ENCODE data around the gene ARMS2.

ARMS2 gene, protein sequence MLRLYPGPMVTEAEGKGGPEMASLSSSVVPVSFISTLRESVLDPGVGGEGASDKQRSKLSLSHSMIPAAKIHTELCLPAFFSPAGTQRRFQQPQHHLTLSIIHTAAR

GRCh38 chr10:122454603-122455080 lies at the start of gene ARMS2:
Gene ARMS2 (plus strand): TSS chr10:122454653. CDS start chr10:122454728, 75 bp downstream.
- no peak for DNase-seq (ENCODE audit: low read depth in 3 of 3)

- peak in 2 of 3 experiments; percentile 17 to 29 for DNase-seq (ENCODE audit: low read depth in 3 of 3)
Measured at GRCh38 chr10:122407375-122408125, 46.9 kb upstream of the ARMS2 start.

GRCh38 chr10:122413327-122413726 lies 41.1 kb upstream of the ARMS2 start:
- DNase-seq (ENCODE audit: low read depth in 3 of 3) = no peak

- no peak for DNase-seq (ENCODE audit: low read depth in 3 of 3)
Measured at GRCh38 chr10:122417667-122418066, 36.8 kb upstream of the ARMS2 start.

GRCh38 chr10:122419016-122419415 lies 35.4 kb upstream of the ARMS2 start:
- DNase-seq (ENCODE audit: low read depth in 3 of 3) = no peak

DNA sequence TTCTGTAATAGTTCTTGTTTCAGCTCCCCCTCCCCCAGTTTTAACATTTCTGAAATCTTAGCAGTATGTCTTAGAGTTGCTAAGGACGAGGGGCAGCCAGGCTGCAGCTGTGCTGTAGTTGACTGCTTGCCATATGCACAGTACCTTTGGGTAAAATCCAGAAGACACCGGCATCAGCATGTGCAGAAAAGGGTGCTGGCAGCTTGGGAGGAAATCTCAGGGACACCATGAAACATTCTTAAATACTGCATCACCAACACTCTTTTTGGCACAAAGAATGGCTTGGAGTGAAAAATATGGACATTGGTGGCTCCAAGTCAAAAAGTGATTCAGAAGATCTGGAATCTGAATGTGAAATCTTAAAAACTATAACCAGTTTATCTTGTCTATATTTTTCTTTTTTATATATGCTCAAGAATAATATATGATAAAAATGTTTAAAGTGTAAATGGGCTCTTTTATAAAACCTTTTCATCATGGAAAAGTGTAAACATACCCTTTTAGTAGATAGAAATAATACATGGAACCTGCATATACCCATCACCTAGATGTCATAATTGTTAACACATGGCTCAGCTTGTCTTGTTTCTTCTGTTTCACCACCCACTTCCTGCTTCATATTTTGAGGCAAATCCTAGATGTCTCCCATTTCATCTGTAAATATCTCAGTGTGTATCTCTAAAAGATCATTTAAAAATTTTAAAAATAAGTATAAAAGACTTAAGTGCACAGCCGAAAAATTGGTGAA lies 34.4 kb upstream of the ARMS2 start:
- no peak for DNase-seq (ENCODE audit: low read depth in 3 of 3)

DNA sequence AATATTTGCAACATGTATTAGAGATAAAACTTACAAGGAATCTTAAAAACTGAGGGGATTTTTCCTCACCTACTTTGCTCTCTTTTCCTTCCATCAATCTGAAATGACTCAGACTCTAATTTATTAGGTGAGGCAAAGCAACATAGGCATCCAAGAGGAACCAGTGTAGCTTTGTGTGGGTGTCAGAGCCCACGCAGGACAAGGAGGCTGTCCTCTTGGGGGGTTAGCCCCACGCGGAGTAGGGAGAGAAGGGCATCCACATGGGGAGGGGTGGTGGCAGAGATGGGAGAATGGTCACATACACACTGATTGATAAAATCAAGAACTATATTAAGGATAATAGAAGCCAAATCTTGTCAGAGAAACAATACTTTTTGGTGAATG lies 33.8 kb upstream of the ARMS2 start:
- no peak for DNase-seq (ENCODE audit: low read depth in 3 of 3)

- DNase-seq (ENCODE audit: low read depth in 3 of 3) = no peak
Measured at GRCh38 chr10:122421054-122421625, 33.3 kb upstream of the ARMS2 start.

DNA sequence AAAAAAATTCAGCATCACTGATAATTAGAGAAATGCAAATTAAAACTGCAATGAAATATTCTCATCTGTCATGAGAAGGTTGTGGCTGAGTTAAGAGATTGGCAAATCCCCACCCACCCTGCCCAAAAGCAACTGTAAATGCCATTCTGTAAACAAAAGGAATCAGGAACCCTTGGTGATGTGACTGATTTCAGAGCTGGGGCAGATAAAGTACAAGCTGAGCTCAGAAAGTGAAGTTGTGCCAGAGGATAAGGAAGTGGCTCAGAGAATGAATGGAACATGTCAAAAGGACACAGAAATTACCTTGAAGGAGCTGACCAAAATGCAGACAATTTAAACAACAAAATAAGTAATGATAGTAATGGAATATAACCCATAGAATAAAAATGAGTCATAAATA lies 32.7 kb upstream of the ARMS2 start:
- DNase-seq (ENCODE audit: low read depth in 3 of 3) = no peak

DNA sequence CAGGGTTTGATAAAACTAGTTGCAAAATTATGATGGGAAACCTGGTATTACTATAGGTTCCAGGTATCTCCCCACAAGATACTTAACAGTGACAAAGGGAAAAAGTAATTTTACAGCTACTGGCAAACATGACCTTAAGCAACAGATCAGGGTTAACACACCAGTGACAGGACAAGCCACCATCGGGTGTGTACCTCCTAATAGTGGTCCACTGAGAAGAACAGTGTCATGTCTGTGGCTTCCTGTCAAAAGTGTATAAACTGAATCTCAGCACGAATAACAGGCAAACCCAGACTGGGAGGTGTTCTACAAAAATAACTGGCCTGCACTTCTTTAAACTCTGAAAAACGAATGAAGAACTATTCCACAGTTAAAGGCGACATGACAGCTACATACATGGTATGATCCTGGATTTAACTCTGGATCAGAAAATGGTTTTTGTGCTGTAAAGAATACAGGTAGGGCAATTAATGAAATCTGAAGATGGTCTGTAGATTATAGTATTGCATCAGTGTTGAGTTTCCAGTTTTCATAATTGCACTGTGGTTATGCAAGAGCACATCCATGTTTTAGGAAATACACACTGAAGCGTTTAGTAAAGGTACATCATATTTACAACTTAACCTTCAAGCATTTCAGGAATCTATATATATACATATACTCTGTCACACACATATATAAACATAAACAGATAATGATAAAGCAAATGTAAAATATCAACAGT lies 32.0 kb upstream of the ARMS2 start:
- DNase-seq (ENCODE audit: low read depth in 3 of 3) = no peak

- no peak for DNase-seq (ENCODE audit: low read depth in 3 of 3)
Measured at GRCh38 chr10:122424059-122424458, 30.4 kb upstream of the ARMS2 start.

- DNase-seq (ENCODE audit: low read depth in 3 of 3) = no peak
Measured at GRCh38 chr10:122426829-122427228, 27.6 kb upstream of the ARMS2 start.

DNA sequence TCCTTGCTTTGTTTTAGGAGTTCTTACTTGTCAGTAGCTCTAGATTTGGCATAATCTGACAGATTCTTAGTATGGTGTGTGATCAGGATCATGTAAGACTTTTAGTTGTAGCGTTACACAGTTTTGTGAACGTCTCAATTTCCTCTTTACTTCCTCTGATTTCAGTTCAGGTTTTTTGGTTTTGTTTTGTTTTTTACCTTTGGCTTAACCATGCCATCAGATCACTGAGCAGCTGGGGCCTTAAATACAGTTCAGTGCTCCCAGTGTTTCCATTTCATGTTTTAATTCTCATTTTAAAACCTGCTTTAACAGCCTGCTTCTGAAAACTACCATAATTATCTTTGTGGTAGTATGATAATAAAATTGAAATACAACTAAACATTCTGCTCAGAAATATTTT lies 27.2 kb upstream of the ARMS2 start:
- no peak for DNase-seq (ENCODE audit: low read depth in 3 of 3)

DNA sequence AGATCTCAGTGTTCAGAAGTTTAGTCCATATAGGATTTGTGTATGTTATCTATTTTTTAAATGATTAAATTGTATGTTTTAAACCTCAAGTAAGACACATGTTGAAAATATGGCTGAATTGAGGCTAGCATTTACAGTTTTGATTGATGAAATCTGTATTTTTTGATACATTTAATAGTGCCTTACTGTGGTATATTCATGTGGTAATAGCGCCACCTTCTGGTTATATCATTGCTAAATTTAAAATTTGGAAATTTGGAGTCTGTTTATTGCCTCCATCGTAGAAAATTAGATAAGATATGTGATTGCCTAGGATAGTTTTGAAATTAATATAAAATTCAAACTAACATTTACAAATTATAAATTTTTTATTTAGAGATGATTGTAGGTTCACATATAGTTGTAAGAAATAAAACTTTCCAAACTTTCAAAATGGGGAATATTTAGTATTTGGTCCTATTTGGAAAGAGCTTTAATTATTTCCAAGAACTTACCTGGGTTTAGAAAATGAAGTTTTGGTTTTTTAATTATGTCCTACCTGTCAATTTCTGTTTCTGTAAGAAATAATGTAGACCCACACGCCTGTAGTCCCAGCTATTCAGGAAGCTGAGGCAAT lies 19.1 kb upstream of the ARMS2 start:
- DNase-seq (ENCODE audit: low read depth in 3 of 3) = no peak

- no peak for DNase-seq (ENCODE audit: low read depth in 3 of 3)
Measured at GRCh38 chr10:122441961-122442360, 12.5 kb upstream of the ARMS2 start.

GRCh38 chr10:122445469-122445868 lies 9.0 kb upstream of the ARMS2 start:
- no peak for DNase-seq (ENCODE audit: low read depth in 3 of 3)

GRCh38 chr10:122445904-122446303 lies 8.5 kb upstream of the ARMS2 start:
- no peak for DNase-seq (ENCODE audit: low read depth in 3 of 3)

GRCh38 chr10:122446668-122447423 lies 7.6 kb upstream of the ARMS2 start:
- no peak for DNase-seq (ENCODE audit: low read depth in 3 of 3)

DNA sequence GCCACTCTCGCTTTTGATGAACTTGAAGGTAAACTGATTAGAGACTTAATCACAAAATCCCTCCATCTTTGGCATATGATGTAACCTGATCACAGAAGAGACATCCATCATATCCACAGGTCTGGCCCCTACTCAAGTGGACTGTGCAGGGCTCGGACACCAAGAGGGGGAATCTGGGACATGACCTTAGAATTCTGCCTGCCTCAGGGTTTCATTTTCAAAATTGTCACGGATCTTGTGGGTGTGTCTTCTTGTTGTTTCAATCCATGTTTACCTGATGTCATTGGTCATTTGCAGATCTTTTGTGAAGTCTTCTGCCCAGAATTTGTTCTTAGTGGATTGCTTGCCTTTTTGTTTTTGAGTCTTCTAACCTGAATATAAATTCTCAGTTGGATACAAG lies 5.9 kb upstream of the ARMS2 start:
- DNase-seq (ENCODE audit: low read depth in 3 of 3) = no peak

DNA sequence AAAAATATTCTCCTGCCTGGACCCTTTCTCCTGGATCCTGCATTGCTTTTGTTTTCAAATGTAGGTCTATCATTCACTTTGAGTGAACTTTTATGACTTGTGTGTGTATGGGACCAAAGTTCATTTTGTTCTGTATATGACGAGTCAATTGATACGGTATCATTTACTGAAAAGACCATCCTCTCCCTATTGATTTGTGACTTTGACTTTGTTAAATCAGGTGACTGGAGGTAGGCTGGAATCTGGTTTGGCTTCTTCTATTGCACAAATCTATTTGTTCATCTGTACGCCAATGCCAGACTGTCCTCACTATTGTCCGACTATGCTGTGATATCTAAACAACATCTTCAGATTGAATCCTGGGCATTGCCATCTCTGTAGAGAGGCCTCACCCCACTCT lies 5.3 kb upstream of the ARMS2 start:
- no peak for DNase-seq (ENCODE audit: low read depth in 3 of 3)

All from stimulated activated CD4-positive, alpha-beta T cell treated with anti-CD3 and anti-CD28 coated beads, TNF-alpha, amount 100 ng/mL, for 24 hours (primary cell).